Spleen (tissue), 11 donors: ENCODE measurements around the gene CROCC. TPM values are rescaled to one million over a fixed set of nuclear protein-coding genes. Genes with fewer than 3 reads are reported as not detected.

Source experiments
- DNase-seq: peaks from one replicate; pipeline ENCODE4 v3.0.0-alpha.2; 2020
- H3K27ac ChIP-seq, 8 donors: fragments of 200-600 bp; sonication (generic) in 7 of 8; 1 replicate in 4 of 8; 2 replicates in 4 of 8; pipeline versions ENCODE4 v1.5.0 to v1.8.0; 2016 to 2021; ENCODE audit warnings: inconsistent platforms in 4 of 8, mild to moderate bottlenecking in 4 of 8, moderate library complexity in 1 of 8
- H3K27me3 ChIP-seq, 7 donors: fragments of 200-600 bp; sonication (generic) in 6 of 7; replicated peaks in 1 of 7; 1 replicate in 4 of 7; 2 replicates in 3 of 7; pipeline versions ENCODE4 v1.5.0 to v1.8.0; 2016 to 2021; ENCODE audit warnings: inconsistent platforms in 3 of 7, mild to moderate bottlenecking in 1 of 7
- H3K36me3 ChIP-seq, 6 donors: fragments of 200-600 bp; sonication (generic) in 5 of 6; 1 replicate in 4 of 6; 2 replicates in 2 of 6; pipeline versions ENCODE4 v1.5.0 to v1.8.0; 2016 to 2021; ENCODE audit warnings: inconsistent platforms in 2 of 6
- H3K4me1 ChIP-seq, 6 donors: fragments of 200-600 bp; sonication (generic) in 5 of 6; 1 replicate in 3 of 6; 2 replicates in 3 of 6; pipeline versions ENCODE4 v1.5.0 to v1.8.0; 2016 to 2021; ENCODE audit warnings: inconsistent platforms in 3 of 6
- H3K4me3 ChIP-seq, 8 donors: fragments of 200-600 bp; sonication (generic) in 7 of 8; 1 replicate in 4 of 8; 2 replicates in 4 of 8; pipeline versions ENCODE4 v1.5.0 to v1.8.0; 2016 to 2021; ENCODE audit warnings: inconsistent platforms in 4 of 8, mild to moderate bottlenecking in 4 of 8, moderate library complexity in 2 of 8
- H3K9me3 ChIP-seq, 8 donors: fragments of 200-600 bp; sonication (generic) in 7 of 8; 1 replicate in 4 of 8; 2 replicates in 4 of 8; pipeline versions ENCODE4 v1.5.0 to v1.8.0; 2016 to 2021; ENCODE audit warnings: inconsistent platforms in 4 of 8
- POLR2A ChIP-seq, 3 donors: fragments of 450-650 bp; IDR thresholded peaks; one replicate each; pipeline ENCODE4 v1.5.1; 2017; ENCODE audit warnings: antibody characterized with exemption in 3 of 3, mild to moderate bottlenecking in 1 of 3
- POLR2AphosphoS5 ChIP-seq, 3 donors: sonication (generic); formaldehyde crosslinking; IDR thresholded peaks; one replicate each; pipeline ENCODE4 v1.5.1; 2017; ENCODE audit warnings: antibody characterized with exemption in 3 of 3
- WGBS, 5 donors: extraction: QIAGEN DNeasy Blood & Tissue Kit in 3 of 5; methylation state at CpG; one replicate each; pipeline versions ENCODE4 v1.1.5 to v1.1.7; 2013 to 2018; 5-methylcytosine and 5-hydroxymethylcytosine counted together
- intact Hi-C: fragments of 100-400 bp; cut with DNase I; formaldehyde crosslinking; loops from one replicate; pipeline ENCODE4 v1.15.0; 2023; ENCODE audit warnings: low total_unique reads
- polyA plus RNA-seq, 3 donors: library from polyadenylated mRNA; stranded (reverse); fragments of 200-250 nt; gene quantifications; one replicate each; pipeline ENCODE4 v1.2.1, GENCODE V29; 2013
- total RNA-seq, 7 donors: library from RNA; depleted of rRNA in 3 of 7; stranded (reverse); fragments of >200 nt in 3 of 7; fragmentation: NEBNext Ultra II Directional in 4 of 7; extraction: Animal tissue kit (Norgen Biotek cat#: 25700) in 4 of 7; gene quantifications; one replicate each; pipeline versions ENCODE4 v1.1.0 to v1.2.1, GENCODE V29; 2016 to 2021
- TF ChIP-seq, protein P1 (sequence below), 11 experiments: fragments of 200-600 bp in 7 of 11; fragments of 450-650 bp in 4 of 11; sonication (generic) in 4 of 11; IDR thresholded peaks in 8 of 11; conservative IDR thresholded peaks in 3 of 11; 1 replicate in 7 of 11; 2 replicates in 4 of 11; pipeline versions ENCODE4 v1.4.0 to v1.8.0; 2016 to 2021; ENCODE audit warnings: antibody characterized with exemption in 11 of 11, inconsistent platforms in 4 of 11, mild to moderate bottlenecking in 1 of 11
- donor health status: healthy with polysubstance abuse.
- donor health status: DM: no; HTN: no; CAD: no; lungs with moderate emphysema.
- donor health status: DM: no; HTN: no; CAD: no.
- donor health status: Bipolar disorder and iron deficiency.
- donor health status: healthy.
- donor health status: DM: no; HTN: no; CAD: no.
- donor health status: DM: yes; HTN: yes; CAD: no.

The CROCC gene
- total and polyA plus RNA-seq, 10 donors, result 14.5 to 55.4 (median 30.7) TPM

DNA sequence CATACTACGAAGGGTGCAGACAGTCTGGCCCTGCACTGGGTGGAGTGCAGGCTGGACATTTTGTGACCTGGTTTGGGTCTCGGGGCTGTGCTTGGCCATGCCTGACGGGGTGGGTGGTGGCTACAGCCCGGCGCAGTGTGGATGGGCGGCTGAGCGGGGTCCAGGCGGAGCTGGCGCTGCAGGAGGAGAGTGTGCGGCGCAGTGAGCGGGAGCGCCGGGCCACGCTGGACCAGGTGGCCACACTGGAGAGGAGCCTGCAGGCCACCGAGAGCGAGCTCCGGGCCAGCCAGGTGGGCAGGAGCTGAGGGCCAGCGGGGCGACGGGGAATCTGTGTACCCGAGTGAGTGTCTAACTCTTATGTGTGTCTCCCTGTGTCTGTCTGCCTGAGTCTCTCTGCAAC is 44.6 kb downstream of the CROCC start:
- no peak for DNase-seq
- no peaks in the 10 kb centered on the region for H3K27me3 ChIP-seq
- H3K27ac ChIP-seq, result no peak overlapping the region
- H3K4me3 ChIP-seq, result no peak overlapping the region
- intact Hi-C loops, result no loop called here
- 93 to 97% (median 96%) methylated on average over 16 to 22 of the region's 22 CpGs for WGBS, 5 donors
- no peaks in the 10 kb centered on the region for H3K9me3 ChIP-seq
- H3K36me3 ChIP-seq, result peaks cover 0 to 68% (median 22%) of the 10 kb centered on the region in 6 donors
- H3K4me1 ChIP-seq, result peaks cover 0 to 7% (median 5%) of the 10 kb centered on the region in 6 donors
- TF ChIP-seq POLR2AphosphoS5 (IDR thresholded peaks at IDR 0.05) (no peak), POLR2A (IDR thresholded peaks at IDR 0.05) (no peak)
- TF ChIP-seq, protein P1, sequence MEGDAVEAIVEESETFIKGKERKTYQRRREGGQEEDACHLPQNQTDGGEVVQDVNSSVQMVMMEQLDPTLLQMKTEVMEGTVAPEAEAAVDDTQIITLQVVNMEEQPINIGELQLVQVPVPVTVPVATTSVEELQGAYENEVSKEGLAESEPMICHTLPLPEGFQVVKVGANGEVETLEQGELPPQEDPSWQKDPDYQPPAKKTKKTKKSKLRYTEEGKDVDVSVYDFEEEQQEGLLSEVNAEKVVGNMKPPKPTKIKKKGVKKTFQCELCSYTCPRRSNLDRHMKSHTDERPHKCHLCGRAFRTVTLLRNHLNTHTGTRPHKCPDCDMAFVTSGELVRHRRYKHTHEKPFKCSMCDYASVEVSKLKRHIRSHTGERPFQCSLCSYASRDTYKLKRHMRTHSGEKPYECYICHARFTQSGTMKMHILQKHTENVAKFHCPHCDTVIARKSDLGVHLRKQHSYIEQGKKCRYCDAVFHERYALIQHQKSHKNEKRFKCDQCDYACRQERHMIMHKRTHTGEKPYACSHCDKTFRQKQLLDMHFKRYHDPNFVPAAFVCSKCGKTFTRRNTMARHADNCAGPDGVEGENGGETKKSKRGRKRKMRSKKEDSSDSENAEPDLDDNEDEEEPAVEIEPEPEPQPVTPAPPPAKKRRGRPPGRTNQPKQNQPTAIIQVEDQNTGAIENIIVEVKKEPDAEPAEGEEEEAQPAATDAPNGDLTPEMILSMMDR (IDR thresholded peaks at IDR 0.05 in 8 of 11, conservative IDR thresholded peaks at IDR 0.05 in 3 of 11), result no peak

DNA sequence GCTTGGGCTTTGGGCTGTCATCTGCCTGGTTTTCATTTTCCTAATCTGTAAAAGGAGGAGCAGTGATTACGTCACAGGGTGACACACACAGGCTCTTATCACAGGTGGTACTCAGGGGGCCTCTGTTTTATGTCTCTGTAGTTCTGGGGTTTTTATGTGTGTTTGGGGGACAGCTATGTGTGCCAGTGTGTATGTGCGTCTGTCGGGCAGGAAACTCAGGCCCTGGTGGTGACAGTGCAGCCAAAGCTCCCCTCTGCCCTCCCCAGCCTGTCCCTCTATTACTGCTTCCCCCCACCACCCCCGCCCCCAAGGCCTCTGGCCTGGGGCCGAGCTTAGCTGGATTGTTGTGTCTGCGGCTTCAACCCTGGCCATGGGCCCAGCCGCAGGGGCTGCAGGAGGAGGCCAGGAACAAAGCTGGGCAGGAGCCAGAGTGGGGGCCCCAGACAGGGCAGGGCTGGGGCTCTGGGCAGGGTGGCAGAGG is 45.4 kb downstream of the CROCC start:
- WGBS, 5 donors, result 45 to 63% (median 47%) methylated on average over 7 of the region's 7 CpGs
- Histone ChIP-seq H3K27me3 (no peaks in the 10 kb centered on the region), H3K9me3 (no peaks in the 10 kb centered on the region), H3K4me1 (no peaks in the 10 kb centered on the region), H3K36me3 (peaks cover 0 to 73% (median 22%) of the 10 kb centered on the region in 6 donors), H3K27ac (no peak overlapping the region), H3K4me3 (no peak overlapping the region)
- DNase-seq, result no peak
- intact Hi-C loops, result no loop called here
- TF ChIP-seq, protein P1 (IDR thresholded peaks at IDR 0.05 in 8 of 11, conservative IDR thresholded peaks at IDR 0.05 in 3 of 11), result no peak
- TF ChIP-seq POLR2A (IDR thresholded peaks at IDR 0.05) (no peak), POLR2AphosphoS5 (IDR thresholded peaks at IDR 0.05) (no peak)

DNA sequence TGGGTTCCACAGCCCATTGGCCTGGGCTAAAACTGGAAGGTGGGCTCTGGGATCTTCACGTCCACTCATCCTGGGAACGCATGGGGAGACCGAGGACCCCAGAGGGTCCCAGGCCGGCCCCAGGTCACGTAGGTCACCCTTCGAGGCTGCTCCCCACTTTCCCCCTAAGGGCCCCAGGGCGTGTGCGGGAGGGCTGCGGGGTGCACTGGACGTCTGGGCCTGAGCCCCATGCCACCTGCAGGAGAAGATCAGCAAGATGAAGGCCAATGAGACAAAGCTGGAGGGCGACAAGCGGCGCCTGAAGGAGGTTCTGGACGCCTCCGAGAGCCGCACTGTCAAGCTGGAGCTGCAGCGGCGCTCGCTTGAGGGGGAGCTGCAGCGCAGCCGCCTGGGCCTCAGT is 46.2 kb downstream of the CROCC start:
- intact Hi-C loops, result no loop called here
- H3K4me3 ChIP-seq, result no peak overlapping the region
- no peak for DNase-seq
- WGBS, 5 donors, result 96 to 98% (median 97%) methylated on average over 15 to 21 of the region's 21 CpGs; no CpG with 5 or more reads in 1 of the 5 donors
- no peak overlapping the region for H3K27ac ChIP-seq
- no peaks in the 10 kb centered on the region for H3K9me3 ChIP-seq
- H3K36me3 ChIP-seq, result peaks cover 0 to 73% (median 22%) of the 10 kb centered on the region in 6 donors
- H3K4me1 ChIP-seq, result no peaks in the 10 kb centered on the region
- H3K27me3 ChIP-seq, result no peaks in the 10 kb centered on the region
- TF ChIP-seq POLR2A (IDR thresholded peaks at IDR 0.05) (no peak), POLR2AphosphoS5 (IDR thresholded peaks at IDR 0.05) (no peak)
- TF ChIP-seq, protein P1 (IDR thresholded peaks at IDR 0.05 in 8 of 11, conservative IDR thresholded peaks at IDR 0.05 in 3 of 11), result no peak

DNA sequence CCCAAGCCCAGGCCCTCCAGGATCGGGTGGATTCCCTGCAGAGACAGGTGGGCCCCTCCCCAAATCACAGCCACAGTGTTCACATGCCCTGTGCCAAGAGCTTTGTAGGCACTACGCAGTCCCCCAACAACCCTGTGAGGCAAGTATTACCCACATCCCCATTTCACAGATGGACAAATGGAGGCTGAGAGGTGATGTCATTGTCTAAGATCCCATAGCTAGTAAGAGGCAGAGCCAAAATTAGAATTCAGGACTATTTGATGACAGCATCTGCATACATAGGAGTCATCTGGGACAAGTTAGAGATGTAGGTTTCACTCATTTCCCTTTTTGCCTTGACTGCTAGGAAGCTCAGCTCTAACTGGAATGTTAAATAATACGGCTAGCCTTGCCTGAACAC is 46.6 kb downstream of the CROCC start:
- no peaks in the 10 kb centered on the region for H3K27me3 ChIP-seq
- H3K27ac ChIP-seq, result no peak overlapping the region
- TF ChIP-seq, protein P1 (IDR thresholded peaks at IDR 0.05 in 8 of 11, conservative IDR thresholded peaks at IDR 0.05 in 3 of 11), result no peak
- TF ChIP-seq POLR2AphosphoS5 (IDR thresholded peaks at IDR 0.05), result no peak
- TF ChIP-seq POLR2A (IDR thresholded peaks at IDR 0.05), result no peak
- H3K4me3 ChIP-seq, result no peak overlapping the region
- no peak for DNase-seq
- no peaks in the 10 kb centered on the region for H3K4me1 ChIP-seq
- intact Hi-C loops, result no loop called here
- 86 to 97% (median 90%) methylated on average over 2 to 3 of the region's 3 CpGs for WGBS, 5 donors
- no peaks in the 10 kb centered on the region for H3K9me3 ChIP-seq
- H3K36me3 ChIP-seq, result peaks cover 0 to 73% (median 22%) of the 10 kb centered on the region in 6 donors
